A673 (cell line): ENCODE results near the gene RNU6-7. TPM values are rescaled to one million over a fixed set of nuclear protein-coding genes. Genes with fewer than 3 reads are reported as not detected.
A peak's percentile ranks its signal among the peaks of the same experiment; 100 is the strongest.

Experiments used
- BruUV-seq: library from RNA; stranded (reverse); fragments of 400-500 nt; replicated peaks from 2 replicates; lab custom pipeline; 2021; lab: Mats Ljungman, UMichigan
- CTCF ChIA-PET: fragments of 300-600 bp; sonication (Branson Sonifier 250); formaldehyde crosslinking; loops from one replicate; lab custom pipeline; 2022; ENCODE audit warnings: antibody characterized with exemption; lab: Charles Lee
- POLR2A ChIA-PET: fragments of 300-600 bp; sonication (Branson Sonifier 250); formaldehyde crosslinking; loops from one replicate; lab custom pipeline; 2022; ENCODE audit warnings: antibody characterized with exemption; ENCODE audit not compliant: low non-redundant PET; lab: Charles Lee
- DNase-seq: peaks from one replicate; pipeline ENCODE4 v3.0.0-alpha.2; 2015; ENCODE audit warnings: low spot score
- H3K27ac ChIP-seq: fragments of 200-600 bp; sonication (generic); 2 replicates; pipeline ENCODE4 v1.5.1; 2016; ENCODE audit warnings: mixed run types, low read depth, mild to moderate bottlenecking, mixed read lengths, antibody characterized with exemption, low read length; ENCODE audit not compliant: poor library complexity, severe bottlenecking
- H3K27me3 ChIP-seq: fragments of 200-600 bp; sonication (generic); replicated peaks from 2 replicates; pipeline ENCODE4 v1.6.1; 2017; ENCODE audit warnings: mixed run types, low read depth, mild to moderate bottlenecking, mixed read lengths, antibody characterized with exemption, low read length; ENCODE audit not compliant: insufficient read depth, poor library complexity
- H3K36me3 ChIP-seq: fragments of 200-600 bp; sonication (generic); 2 replicates; pipeline ENCODE4 v1.6.1; 2016; ENCODE audit warnings: mixed run types, mild to moderate bottlenecking, mixed read lengths, antibody characterized with exemption, low read length; ENCODE audit not compliant: insufficient read depth, poor library complexity, severe bottlenecking
- H3K4me1 ChIP-seq: fragments of 200-600 bp; sonication (generic); 2 replicates; pipeline ENCODE4 v1.6.1; 2017; ENCODE audit warnings: mixed run types, mild to moderate bottlenecking, mixed read lengths, antibody characterized with exemption, low read length; ENCODE audit not compliant: insufficient read depth, poor library complexity, severe bottlenecking
- H3K4me3 ChIP-seq: fragments of 200-600 bp; sonication (generic); 2 replicates; pipeline ENCODE4 v1.5.1; 2016; ENCODE audit warnings: low read depth, mixed run types, mild to moderate bottlenecking, mixed read lengths, low read length; ENCODE audit not compliant: poor library complexity, severe bottlenecking
- H3K9me3 ChIP-seq: fragments of 200-600 bp; sonication (generic); 2 replicates; pipeline ENCODE4 v1.6.1; 2016; ENCODE audit warnings: mixed run types, low read depth, mild to moderate bottlenecking, mixed read lengths, antibody characterized with exemption, low read length; ENCODE audit not compliant: poor library complexity, severe bottlenecking
- EZH2 ChIP-seq: fragments of 200-600 bp; sonication (generic); IDR thresholded peaks from 2 replicates; pipeline ENCODE4 v1.6.1; 2017; ENCODE audit warnings: borderline replicate concordance, low read depth, mild to moderate bottlenecking, mixed read lengths, antibody characterized with exemption, low read length; ENCODE audit not compliant: poor library complexity, severe bottlenecking
- intact Hi-C: fragments of 100-400 bp; cut with micrococcal nuclease; formaldehyde crosslinking; loops from one replicate; pipeline ENCODE4 v1.10.0; 2022; ENCODE audit not compliant: unreplicated experiment
- total RNA-seq: library from RNA; stranded (reverse); gene quantifications from 2 replicates; pipeline ENCODE4 v1.2.3, GENCODE V29; 2021
- TF ChIP-seq, protein P1 (sequence below): fragments of 300-800, 200-600 bp; sonication (generic); conservative IDR thresholded peaks from 2 replicates; pipeline ENCODE4 v1.5.1; 2017; ENCODE audit warnings: low read depth, mild to moderate bottlenecking, antibody characterized with exemption, low read length, moderate library complexity, mixed read lengths

RNU6-7 gene
- total RNA-seq, 1 experiment from 2014 or later: not detected

DNA sequence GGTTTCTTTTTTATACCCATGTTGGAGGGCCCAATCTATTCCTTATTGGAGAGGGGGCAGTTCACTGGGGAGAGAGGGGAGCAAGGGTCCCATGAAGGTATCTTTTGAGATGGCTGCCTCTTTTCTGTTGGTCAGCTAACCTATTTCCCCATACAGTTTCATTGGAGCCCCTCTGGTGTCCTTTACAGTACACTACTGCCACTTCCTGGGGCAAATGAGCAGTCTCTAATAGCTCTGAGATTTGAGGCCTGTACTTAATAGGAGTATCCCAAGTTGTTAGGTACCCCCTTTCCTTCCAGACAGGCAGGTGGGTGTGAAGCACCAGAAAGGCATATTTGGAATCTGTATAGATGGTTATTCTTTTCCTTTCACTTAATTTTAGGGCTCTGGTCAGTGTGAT, 42.6 kb downstream of the RNU6-7 start:
- no peak for DNase-seq
- no peaks in the 10 kb centered on the region for H3K36me3 ChIP-seq
- H3K4me3 ChIP-seq: no peak overlapping the region
- no peaks in the 10 kb centered on the region for H3K9me3 ChIP-seq
- ChIA-PET CTCF (interaction anchor here (0.5 kb wide), 1 partner anchor 171 kb away, joined by 3 read pairs; no protein-coding TSS in a partner anchor), POLR2A (no interaction called here)
- intact Hi-C loops: no loop called here
- H3K27me3 ChIP-seq: no peaks in the 10 kb centered on the region
- TF ChIP-seq, protein P1, sequence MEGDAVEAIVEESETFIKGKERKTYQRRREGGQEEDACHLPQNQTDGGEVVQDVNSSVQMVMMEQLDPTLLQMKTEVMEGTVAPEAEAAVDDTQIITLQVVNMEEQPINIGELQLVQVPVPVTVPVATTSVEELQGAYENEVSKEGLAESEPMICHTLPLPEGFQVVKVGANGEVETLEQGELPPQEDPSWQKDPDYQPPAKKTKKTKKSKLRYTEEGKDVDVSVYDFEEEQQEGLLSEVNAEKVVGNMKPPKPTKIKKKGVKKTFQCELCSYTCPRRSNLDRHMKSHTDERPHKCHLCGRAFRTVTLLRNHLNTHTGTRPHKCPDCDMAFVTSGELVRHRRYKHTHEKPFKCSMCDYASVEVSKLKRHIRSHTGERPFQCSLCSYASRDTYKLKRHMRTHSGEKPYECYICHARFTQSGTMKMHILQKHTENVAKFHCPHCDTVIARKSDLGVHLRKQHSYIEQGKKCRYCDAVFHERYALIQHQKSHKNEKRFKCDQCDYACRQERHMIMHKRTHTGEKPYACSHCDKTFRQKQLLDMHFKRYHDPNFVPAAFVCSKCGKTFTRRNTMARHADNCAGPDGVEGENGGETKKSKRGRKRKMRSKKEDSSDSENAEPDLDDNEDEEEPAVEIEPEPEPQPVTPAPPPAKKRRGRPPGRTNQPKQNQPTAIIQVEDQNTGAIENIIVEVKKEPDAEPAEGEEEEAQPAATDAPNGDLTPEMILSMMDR: 0 out of 2 replicates have a peak, but pooled peaks have one; percentile 9
- TF ChIP-seq EZH2: no peak
- no peak overlapping the region for H3K27ac ChIP-seq
- no peaks in the 10 kb centered on the region for H3K4me1 ChIP-seq
- BruUV-seq: no TSS peak

- intact Hi-C loops: no loop called here
- ChIA-PET CTCF (no interaction called here), POLR2A (no interaction called here)
- BruUV-seq: no TSS peak
- TF ChIP-seq EZH2: no peak
- TF ChIP-seq, protein P1: no peak
- no peaks in the 10 kb centered on the region for H3K9me3 ChIP-seq
- H3K27me3 ChIP-seq: no peaks in the 10 kb centered on the region
- DNase-seq: no peak
- no peaks in the 10 kb centered on the region for H3K4me1 ChIP-seq
- H3K4me3 ChIP-seq: no peak overlapping the region
- no peaks in the 10 kb centered on the region for H3K36me3 ChIP-seq
- no peak overlapping the region for H3K27ac ChIP-seq
Observed at GRCh38 chr14:32246751-32247150, 44.9 kb downstream of the RNU6-7 start.

DNA sequence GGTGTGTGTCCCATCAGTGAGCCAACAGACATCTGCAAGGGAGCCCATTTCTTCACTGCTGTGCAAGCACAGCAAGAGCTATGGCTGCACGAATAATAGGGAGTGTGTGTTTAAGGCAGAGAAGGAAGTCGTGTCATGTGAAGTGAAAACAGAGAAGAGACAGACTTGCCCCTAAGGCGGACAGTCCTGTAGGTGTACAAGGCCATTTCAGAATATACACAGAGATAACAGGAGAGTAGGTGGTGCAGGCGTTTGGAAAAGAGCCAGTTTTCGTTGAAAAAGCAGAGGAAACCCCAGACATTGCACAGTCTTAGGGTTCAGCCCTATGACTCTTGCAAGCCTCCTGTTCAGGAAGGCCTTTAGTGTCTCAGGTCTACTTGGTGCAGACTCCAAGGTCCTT, 47.5 kb downstream of the RNU6-7 start:
- H3K4me3 ChIP-seq: no peak overlapping the region
- ChIA-PET CTCF (interaction anchor here (1.1 kb wide), 1 partner anchor 314 kb away, joined by 3 read pairs; no protein-coding TSS in a partner anchor), POLR2A (no interaction called here)
- H3K9me3 ChIP-seq: no peaks in the 10 kb centered on the region
- DNase-seq: no peak
- no peaks in the 10 kb centered on the region for H3K4me1 ChIP-seq
- no peaks in the 10 kb centered on the region for H3K27me3 ChIP-seq
- TF ChIP-seq EZH2: no peak
- TF ChIP-seq, protein P1: no peak
- no TSS peak for BruUV-seq
- H3K27ac ChIP-seq: no peak overlapping the region
- intact Hi-C loops: no loop called here
- no peaks in the 10 kb centered on the region for H3K36me3 ChIP-seq
